Measurements from ENCODE around the gene WDR45B. TPM values are rescaled to one million over a fixed set of nuclear protein-coding genes. Genes with fewer than 3 reads are reported as not detected.
A peak's percentile ranks its signal among the peaks of the same experiment; 100 is the strongest.

Gene WDR45B
- total RNA-seq, 2 donors from 2014 or later = 45.5 to 49.3 TPM

DNA sequence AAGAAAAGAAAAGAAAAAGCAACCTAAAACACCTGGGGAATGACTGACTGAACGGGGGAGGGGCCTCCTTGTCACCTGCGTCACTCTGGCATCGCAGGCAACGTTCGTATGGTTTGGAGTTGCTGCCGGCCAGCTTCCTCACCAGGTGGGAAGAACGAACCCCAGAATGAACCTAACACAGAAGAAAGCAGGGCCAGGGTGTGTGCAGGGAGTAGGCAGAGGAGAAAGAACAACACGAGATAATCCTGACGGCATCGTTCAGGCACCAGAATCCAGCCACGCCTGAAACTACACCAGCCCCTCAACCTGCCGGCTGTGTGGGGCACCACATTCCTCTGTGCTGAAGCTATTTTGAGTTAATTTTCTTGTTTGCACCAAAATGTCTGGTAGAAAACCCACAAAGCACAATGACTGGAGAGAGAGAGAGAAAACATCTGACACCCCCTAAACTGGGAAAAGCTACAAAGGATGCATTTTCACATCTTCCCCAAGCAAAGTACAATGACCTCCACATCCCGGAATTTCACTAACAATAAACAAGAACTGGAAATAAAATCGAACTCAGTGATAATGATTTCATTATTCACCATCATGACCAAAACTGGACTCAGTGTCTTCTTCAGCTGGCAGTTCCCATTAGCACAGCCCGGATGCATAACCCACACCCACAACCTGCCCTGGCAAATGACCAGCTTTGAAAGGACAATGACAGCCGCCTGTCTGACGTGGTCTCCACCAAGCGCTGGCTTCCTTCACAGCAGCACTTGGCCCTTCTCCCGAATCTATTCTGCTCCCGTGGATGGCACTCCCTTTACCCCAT, 26.6 kb upstream of the WDR45B start:
- no peak for DNase-seq
- H3K4me1 ChIP-seq = no peaks in the 10 kb centered on the region
- no peaks in the 10 kb centered on the region for H3K27me3 ChIP-seq
- H3K4me3 ChIP-seq = no peak overlapping the region
- ATAC-seq = no peak
- H3K27ac ChIP-seq = no peak overlapping the region
- intact Hi-C loops (cut with DNase I) = no loop called here
- no peak for TF ChIP-seq POLR2A (IDR thresholded peaks at IDR 0.05)
- TF ChIP-seq, protein P1, sequence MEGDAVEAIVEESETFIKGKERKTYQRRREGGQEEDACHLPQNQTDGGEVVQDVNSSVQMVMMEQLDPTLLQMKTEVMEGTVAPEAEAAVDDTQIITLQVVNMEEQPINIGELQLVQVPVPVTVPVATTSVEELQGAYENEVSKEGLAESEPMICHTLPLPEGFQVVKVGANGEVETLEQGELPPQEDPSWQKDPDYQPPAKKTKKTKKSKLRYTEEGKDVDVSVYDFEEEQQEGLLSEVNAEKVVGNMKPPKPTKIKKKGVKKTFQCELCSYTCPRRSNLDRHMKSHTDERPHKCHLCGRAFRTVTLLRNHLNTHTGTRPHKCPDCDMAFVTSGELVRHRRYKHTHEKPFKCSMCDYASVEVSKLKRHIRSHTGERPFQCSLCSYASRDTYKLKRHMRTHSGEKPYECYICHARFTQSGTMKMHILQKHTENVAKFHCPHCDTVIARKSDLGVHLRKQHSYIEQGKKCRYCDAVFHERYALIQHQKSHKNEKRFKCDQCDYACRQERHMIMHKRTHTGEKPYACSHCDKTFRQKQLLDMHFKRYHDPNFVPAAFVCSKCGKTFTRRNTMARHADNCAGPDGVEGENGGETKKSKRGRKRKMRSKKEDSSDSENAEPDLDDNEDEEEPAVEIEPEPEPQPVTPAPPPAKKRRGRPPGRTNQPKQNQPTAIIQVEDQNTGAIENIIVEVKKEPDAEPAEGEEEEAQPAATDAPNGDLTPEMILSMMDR (IDR thresholded peaks at IDR 0.05) = no peak
- 80 to 83% methylated on average over 20 of the region's 20 CpGs for WGBS, 2 donors
- H3K36me3 ChIP-seq (replicated peaks in 1 of 2; ENCODE audit: insufficient read depth in 1 of 2, low read depth in 2 of 2) = no peaks in the 10 kb centered on the region
- no peaks in the 10 kb centered on the region for H3K9me3 ChIP-seq

GRCh38 chr17:82670661-82671450, 22.6 kb upstream of the WDR45B start:
- no peak overlapping the region for H3K4me3 ChIP-seq
- TF ChIP-seq POLR2A (IDR thresholded peaks at IDR 0.05) = no peak
- TF ChIP-seq, protein P1 (IDR thresholded peaks at IDR 0.05) = no peak
- H3K36me3 ChIP-seq (replicated peaks in 1 of 2; ENCODE audit: insufficient read depth in 1 of 2, low read depth in 2 of 2) = no peaks in the 10 kb centered on the region
- intact Hi-C loops (cut with DNase I) = no loop called here
- no peaks in the 10 kb centered on the region for H3K27me3 ChIP-seq
- ATAC-seq (no peak), DNase-seq (no peak)
- WGBS, 2 donors = 89% methylated on average over 19 of the region's 19 CpGs
- no peaks in the 10 kb centered on the region for H3K9me3 ChIP-seq
- peaks cover 5% of the 10 kb centered on the region for H3K4me1 ChIP-seq
- H3K27ac ChIP-seq = no peak overlapping the region

DNA sequence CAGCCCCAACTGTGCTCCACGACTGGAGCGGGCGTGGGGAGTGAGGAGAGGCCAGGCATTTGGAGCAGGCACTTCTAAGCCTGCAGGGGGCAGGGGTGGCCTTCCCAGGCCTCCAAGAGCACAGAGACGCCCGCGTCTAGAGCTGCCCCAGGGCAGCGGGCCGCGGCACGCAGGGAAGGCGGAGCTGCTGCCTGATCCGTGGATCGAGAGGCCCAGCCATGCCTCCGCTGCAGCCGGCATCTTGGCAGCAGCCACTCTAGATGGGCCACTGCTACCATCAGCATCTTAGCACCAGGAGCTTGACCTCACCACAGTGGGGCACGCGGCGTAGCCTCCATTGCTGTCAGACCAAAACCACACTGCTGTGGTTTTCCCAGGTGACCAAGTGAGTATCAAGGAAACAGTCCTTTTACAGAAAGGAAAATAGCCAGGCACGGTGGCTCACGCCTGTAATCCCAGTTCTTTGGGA, 20.4 kb upstream of the WDR45B start:
- intact Hi-C loops (cut with DNase I) = loop anchor here (5.0 kb wide), 1 partner anchor 109 kb away; no protein-coding TSS in a partner anchor
- ATAC-seq (peak; percentile 95), DNase-seq (peak; percentile 73 to 86 (median 78))
- no peaks in the 10 kb centered on the region for H3K36me3 ChIP-seq (replicated peaks in 1 of 2; ENCODE audit: insufficient read depth in 1 of 2, low read depth in 2 of 2)
- peaks cover 5% of the 10 kb centered on the region for H3K4me1 ChIP-seq
- WGBS, 2 donors = 31 to 60% methylated on average over 2 to 20 of the region's 20 CpGs
- TF ChIP-seq, protein P1 (IDR thresholded peaks at IDR 0.05) = peak; percentile 53 to 94 (median 81)
- TF ChIP-seq POLR2A (IDR thresholded peaks at IDR 0.05) = no peak
- H3K27me3 ChIP-seq = no peaks in the 10 kb centered on the region
- H3K9me3 ChIP-seq = no peaks in the 10 kb centered on the region
- H3K4me3 ChIP-seq = no peak overlapping the region
- no peak overlapping the region for H3K27ac ChIP-seq

GRCh38 chr17:82668024-82668630, 19.9 kb upstream of the WDR45B start:
- TF ChIP-seq POLR2A (IDR thresholded peaks at IDR 0.05) = no peak
- TF ChIP-seq, protein P1 (IDR thresholded peaks at IDR 0.05) = no peak

More at GRCh38 chr17:82668024-82668630, 19.9 kb upstream of the WDR45B start:
- Histone ChIP-seq H3K27me3 (no peaks in the 10 kb centered on the region), H3K4me1 (peaks cover 5% of the 10 kb centered on the region), H3K9me3 (no peaks in the 10 kb centered on the region), H3K27ac (no peak overlapping the region), H3K4me3 (no peak overlapping the region), H3K36me3 (replicated peaks in 1 of 2; ENCODE audit: insufficient read depth in 1 of 2, low read depth in 2 of 2) (no peaks in the 10 kb centered on the region)
- intact Hi-C loops (cut with DNase I) = loop anchor here (5.0 kb wide), 1 partner anchor 109 kb away; no protein-coding TSS in a partner anchor
- DNase-seq = no peak
- WGBS, 2 donors = 73 to 81% methylated on average over 3 to 12 of the region's 16 CpGs
- ATAC-seq = no peak

All from body of pancreas (tissue), 4 donors.